Subcutaneous abdominal adipose tissue (tissue), 5 donors: ENCODE measurements around the gene CIAO2B.
A peak's percentile ranks its signal among the peaks of the same experiment; 100 is the strongest.
"Not testable (repeated sequence)": the region's sequence is repeated elsewhere in the genome, so short reads cannot be mapped to it uniquely, and the experiment has no call there.

ENCODE experiments used
- H3K27ac ChIP-seq: one replicate; pipeline ENCODE4 v1.7.0; 2013; ENCODE audit warnings: low read depth, mild to moderate bottlenecking, inconsistent platforms, low read length, moderate library complexity
- H3K27me3 ChIP-seq, 5 donors: one replicate each; pipeline ENCODE4 v1.7.0; 2013; ENCODE audit warnings: low read length in 5 of 5, inconsistent platforms in 1 of 5; ENCODE audit not compliant: control insufficient read depth in 5 of 5, insufficient read depth in 4 of 5
- H3K36me3 ChIP-seq, 5 donors: one replicate each; pipeline ENCODE4 v1.7.0; 2013; ENCODE audit warnings: low read length in 5 of 5; ENCODE audit not compliant: control insufficient read depth in 5 of 5, insufficient read depth in 5 of 5
- H3K4me1 ChIP-seq, 5 donors: one replicate each; pipeline ENCODE4 v1.7.0; 2013; ENCODE audit warnings: low read length in 5 of 5, mild to moderate bottlenecking in 3 of 5, moderate library complexity in 1 of 5; ENCODE audit not compliant: control insufficient read depth in 5 of 5, insufficient read depth in 5 of 5
- H3K4me3 ChIP-seq, 5 donors: one replicate each; pipeline ENCODE4 v1.7.0; 2013; ENCODE audit warnings: low read length in 5 of 5, low read depth in 1 of 5
- H3K9ac ChIP-seq, 5 donors: one replicate each; pipeline ENCODE4 v1.7.0; 2013; ENCODE audit warnings: low read length in 5 of 5, mild to moderate bottlenecking in 4 of 5, moderate library complexity in 3 of 5
- H3K9me3 ChIP-seq, 5 donors: one replicate each; pipeline ENCODE4 v1.7.0; 2013; ENCODE audit warnings: low read length in 5 of 5; ENCODE audit not compliant: control insufficient read depth in 5 of 5
- donor health status: healthy.
- donor health status: healthy.
- donor health status: healthy.
- donor health status: healthy.
- donor health status: healthy.

The CIAO2B gene

DNA sequence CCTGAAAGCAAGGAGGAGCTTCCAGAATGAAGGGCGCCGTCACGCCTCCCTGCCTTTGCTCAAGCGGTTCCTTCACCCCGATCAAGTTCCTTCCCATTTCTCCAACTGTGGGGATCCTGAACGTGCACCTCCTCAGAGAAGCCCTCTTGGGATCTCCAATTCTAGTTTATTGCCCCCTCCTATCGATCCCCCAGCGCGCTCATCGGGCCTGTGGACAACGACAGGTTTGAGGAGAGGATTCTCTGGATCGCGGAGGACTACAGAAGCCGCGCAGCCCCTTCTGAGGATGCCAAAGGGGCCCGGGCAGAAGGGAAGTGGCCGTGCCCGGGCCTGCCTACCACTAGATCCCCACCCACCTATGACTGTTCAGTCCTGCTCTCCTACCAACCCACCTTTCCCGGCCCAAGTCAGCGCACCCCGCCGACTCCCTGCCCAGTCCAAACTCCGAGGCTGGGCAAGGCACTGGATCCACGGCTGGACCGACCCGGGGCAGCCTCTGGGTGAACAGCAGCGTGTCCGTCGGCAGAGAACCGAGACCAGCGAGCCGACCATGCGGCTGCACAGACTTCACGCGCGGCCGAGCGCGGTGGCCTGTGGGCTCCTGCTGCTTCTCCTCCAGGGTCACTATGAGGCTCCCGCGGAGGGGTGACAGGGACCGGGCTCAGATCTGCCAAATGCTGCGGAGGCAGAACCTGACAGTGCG is 14.1 kb upstream of the CIAO2B start:
- H3K9ac ChIP-seq: peak overlapping the region in 4 of 5 donors; percentile 52 to 62 (median 59)
- H3K27ac ChIP-seq: no peak overlapping the region
- no peaks in the 10 kb centered on the region for H3K9me3 ChIP-seq
- peaks cover 0 to 14% (median 7%) of the 10 kb centered on the region in 5 donors for H3K27me3 ChIP-seq
- peaks cover 0 to 28% (median 23%) of the 10 kb centered on the region in 5 donors for H3K4me1 ChIP-seq
- H3K4me3 ChIP-seq: peak overlapping the region; percentile 62 to 75 (median 71)
- peaks cover 0 to 9% (median 8%) of the 10 kb centered on the region in 5 donors for H3K36me3 ChIP-seq

DNA sequence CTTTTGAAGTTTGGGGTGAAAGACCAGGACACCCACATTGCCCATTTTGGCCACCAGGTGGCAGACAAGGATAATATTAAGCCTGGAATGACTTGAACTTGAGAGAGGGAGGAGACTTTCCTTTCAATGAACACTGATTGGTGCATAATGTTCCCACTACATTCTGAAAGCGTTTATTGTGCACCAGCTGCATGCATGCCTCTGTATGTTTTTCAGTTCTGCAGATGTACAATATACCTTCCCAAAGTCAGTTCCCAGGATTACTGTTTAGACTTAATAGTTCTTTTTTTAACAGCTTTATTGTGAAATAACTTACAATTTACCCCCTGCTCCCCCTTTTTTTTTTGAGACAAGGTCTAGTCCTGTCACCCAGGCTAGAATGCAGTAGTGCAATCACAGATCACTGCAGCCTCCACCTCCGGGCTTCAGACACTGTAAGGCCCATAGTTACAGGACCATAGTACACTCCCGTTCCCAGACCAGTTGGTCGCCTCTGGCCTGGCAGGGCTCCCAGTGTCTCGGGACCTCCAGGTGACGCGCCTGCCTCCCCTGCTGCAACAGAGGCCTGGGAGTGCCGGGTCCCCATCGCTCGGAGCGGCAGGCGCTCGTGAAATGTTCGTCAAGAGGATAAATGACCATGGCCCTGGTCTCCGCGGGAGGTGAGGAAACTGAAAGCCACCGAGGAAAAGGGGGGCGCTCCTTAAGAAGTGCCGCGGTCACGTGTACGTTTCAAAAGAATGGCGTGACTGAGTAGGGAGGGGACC is 13.3 kb upstream of the CIAO2B start:
- Histone ChIP-seq H3K4me1 (peaks cover 0 to 28% (median 23%) of the 10 kb centered on the region in 5 donors), H3K36me3 (peaks cover 0 to 17% (median 16%) of the 10 kb centered on the region in 5 donors), H3K9me3 (no peaks in the 10 kb centered on the region), H3K27ac (no peak overlapping the region), H3K4me3 (peak overlapping the region; percentile 62 to 75 (median 71)), H3K27me3 (peaks cover 0 to 14% (median 7%) of the 10 kb centered on the region in 5 donors), H3K9ac (peak overlapping the region in 4 of 5 donors; percentile 59 to 62 (median 60))

- Histone ChIP-seq H3K4me1 (peaks cover 0 to 28% (median 23%) of the 10 kb centered on the region in 5 donors), H3K27me3 (peaks cover 0 to 14% (median 7%) of the 10 kb centered on the region in 5 donors), H3K27ac (no peak overlapping the region), H3K36me3 (peaks cover 0 to 22% (median 21%) of the 10 kb centered on the region in 5 donors), H3K4me3 (no peak overlapping the region), H3K9me3 (no peaks in the 10 kb centered on the region), H3K9ac (no peak overlapping the region)
These were observed 12.7 kb upstream of the CIAO2B start for GRCh38 chr16:66946974-66947301.

- Histone ChIP-seq H3K27ac (no peak overlapping the region), H3K27me3 (peaks cover 0 to 11% (median 7%) of the 10 kb centered on the region in 5 donors), H3K9me3 (no peaks in the 10 kb centered on the region), H3K4me1 (peaks cover 0 to 28% (median 23%) of the 10 kb centered on the region in 5 donors), H3K4me3 (no peak overlapping the region), H3K9ac (no peak overlapping the region), H3K36me3 (peaks cover 0 to 26% (median 25%) of the 10 kb centered on the region in 5 donors)
These were observed 12.3 kb upstream of the CIAO2B start for GRCh38 chr16:66946541-66946940.

GRCh38 chr16:66945939-66946338 is 11.7 kb upstream of the CIAO2B start:
- no peak overlapping the region for H3K9ac ChIP-seq
- peaks cover 0 to 32% (median 31%) of the 10 kb centered on the region in 5 donors for H3K36me3 ChIP-seq
- H3K4me1 ChIP-seq: peaks cover 0 to 28% (median 23%) of the 10 kb centered on the region in 5 donors
- no peaks in the 10 kb centered on the region for H3K9me3 ChIP-seq
- H3K27me3 ChIP-seq: peaks cover 0 to 11% (median 3%) of the 10 kb centered on the region in 5 donors
- no peak overlapping the region for H3K27ac ChIP-seq
- no peak overlapping the region for H3K4me3 ChIP-seq

DNA sequence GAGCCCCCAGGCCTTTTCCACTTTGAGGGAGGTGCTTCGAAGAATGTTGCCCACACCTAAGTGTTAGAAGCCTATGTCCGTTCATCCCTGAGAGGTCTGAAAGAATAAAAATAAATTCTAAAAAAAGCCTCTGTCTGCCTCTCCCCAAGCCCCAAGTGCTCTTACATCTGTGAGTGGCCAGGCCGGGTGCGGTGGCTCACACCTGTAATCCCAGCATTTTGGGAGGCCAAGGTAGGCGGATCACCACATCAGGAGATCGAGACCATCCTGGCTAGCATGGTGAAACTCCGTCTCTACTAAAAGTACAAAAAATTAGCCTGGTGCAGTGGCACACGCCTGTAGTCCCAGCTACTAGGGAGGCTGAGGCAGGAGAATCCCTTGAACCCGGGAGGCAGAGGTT is 10.8 kb upstream of the CIAO2B start:
- H3K4me3 ChIP-seq, H3K27me3 ChIP-seq, H3K9me3 ChIP-seq, H3K9ac ChIP-seq, H3K27ac ChIP-seq: not testable (repeated sequence)
- peaks cover 0 to 42% (median 41%) of the 10 kb centered on the region in 5 donors for H3K36me3 ChIP-seq
- peaks cover 0 to 28% (median 23%) of the 10 kb centered on the region in 5 donors for H3K4me1 ChIP-seq

- peaks cover 0 to 3% (median 0%) of the 10 kb centered on the region in 5 donors for H3K27me3 ChIP-seq
- no peaks in the 10 kb centered on the region for H3K9me3 ChIP-seq
- no peak overlapping the region for H3K27ac ChIP-seq
- peaks cover 0 to 22% (median 18%) of the 10 kb centered on the region in 5 donors for H3K4me1 ChIP-seq
- H3K36me3 ChIP-seq: peaks cover 0 to 51% (median 50%) of the 10 kb centered on the region in 5 donors
- no peak overlapping the region for H3K4me3 ChIP-seq
- no peak overlapping the region for H3K9ac ChIP-seq
These were observed 9.8 kb upstream of the CIAO2B start for GRCh38 chr16:66944054-66944441.

DNA sequence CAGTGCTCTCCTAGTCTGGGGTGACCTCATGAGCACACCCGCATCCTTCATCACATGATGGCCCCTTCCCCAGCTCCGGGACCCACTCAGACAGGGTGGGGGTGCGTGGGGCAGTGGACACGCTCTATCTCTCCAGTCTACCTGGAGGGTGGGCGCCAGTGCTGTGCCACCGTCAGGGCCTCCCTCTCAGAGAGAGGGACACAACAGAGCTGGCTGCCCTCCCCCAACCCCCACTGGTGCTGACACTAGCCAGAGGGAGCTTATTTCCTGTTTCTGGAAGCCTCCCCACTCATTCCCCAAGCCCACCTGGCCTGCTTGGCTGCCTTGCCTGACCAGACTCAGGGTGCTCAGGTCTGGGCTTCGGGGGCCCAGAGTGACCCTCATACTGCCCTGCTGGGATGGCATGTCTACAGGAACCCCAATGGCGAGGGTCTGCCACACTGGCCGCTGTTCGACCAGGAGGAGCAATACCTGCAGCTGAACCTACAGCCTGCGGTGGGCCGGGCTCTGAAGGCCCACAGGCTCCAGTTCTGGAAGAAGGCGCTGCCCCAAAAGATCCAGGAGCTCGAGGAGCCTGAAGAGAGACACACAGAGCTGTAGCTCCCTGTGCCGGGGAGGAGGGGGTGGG is 9.3 kb upstream of the CIAO2B start:
- H3K4me1 ChIP-seq: peaks cover 0 to 17% (median 13%) of the 10 kb centered on the region in 5 donors
- H3K9ac ChIP-seq: no peak overlapping the region
- no peak overlapping the region for H3K27ac ChIP-seq
- H3K4me3 ChIP-seq: no peak overlapping the region
- no peaks in the 10 kb centered on the region for H3K9me3 ChIP-seq
- peaks cover 0 to under 1% (median 0%) of the 10 kb centered on the region in 5 donors for H3K27me3 ChIP-seq
- H3K36me3 ChIP-seq: peaks cover 0 to 56% (median 55%) of the 10 kb centered on the region in 5 donors

GRCh38 chr16:66942981-66943380 is 8.8 kb upstream of the CIAO2B start:
- peaks cover 0 to 62% (median 60%) of the 10 kb centered on the region in 5 donors for H3K36me3 ChIP-seq
- no peak overlapping the region for H3K27ac ChIP-seq
- H3K9ac ChIP-seq: no peak overlapping the region
- no peaks in the 10 kb centered on the region for H3K9me3 ChIP-seq
- H3K4me3 ChIP-seq: no peak overlapping the region
- no peaks in the 10 kb centered on the region for H3K27me3 ChIP-seq
- H3K4me1 ChIP-seq: peaks cover 0 to 11% (median 7%) of the 10 kb centered on the region in 5 donors
